ENCODE measurements around the gene RFPL3. TPM values are rescaled to one million over a fixed set of nuclear protein-coding genes. Genes with fewer than 3 reads are reported as not detected.

RFPL3 gene
- total RNA-seq, 1 donor from 2014 or later, result not detected

- intact Hi-C loops (cut with micrococcal nuclease), result no loop called here
- H3K27me3 Mint-ChIP-seq (ENCODE audit: low read depth), result no peaks in the 10 kb centered on the region
- no peaks in the 10 kb centered on the region for H3K36me3 Mint-ChIP-seq (ENCODE audit: low read depth)
- no peak for DNase-seq (ENCODE audit: low spot score)
- H3K9me3 Mint-ChIP-seq, result no peaks in the 10 kb centered on the region
- no peak overlapping the region for H3K27ac Mint-ChIP-seq
- H3K4me3 Mint-ChIP-seq (ENCODE audit: low read depth), result no peak overlapping the region
- no peaks in the 10 kb centered on the region for H3K4me1 Mint-ChIP-seq (ENCODE audit: low read depth)
These were observed 32.9 kb upstream of the RFPL3 start for GRCh38 chr22:32324505-32325415.

- Mint-ChIP-seq H3K27me3 (ENCODE audit: low read depth) (no peaks in the 10 kb centered on the region), H3K4me1 (ENCODE audit: low read depth) (no peaks in the 10 kb centered on the region), H3K36me3 (ENCODE audit: low read depth) (no peaks in the 10 kb centered on the region), H3K27ac (no peak overlapping the region), H3K9me3 (no peaks in the 10 kb centered on the region), H3K4me3 (ENCODE audit: low read depth) (no peak overlapping the region)
- intact Hi-C loops (cut with micrococcal nuclease), result no loop called here
- no peak for DNase-seq (ENCODE audit: low spot score)
These were observed 32.3 kb upstream of the RFPL3 start for GRCh38 chr22:32325416-32325801.

DNA sequence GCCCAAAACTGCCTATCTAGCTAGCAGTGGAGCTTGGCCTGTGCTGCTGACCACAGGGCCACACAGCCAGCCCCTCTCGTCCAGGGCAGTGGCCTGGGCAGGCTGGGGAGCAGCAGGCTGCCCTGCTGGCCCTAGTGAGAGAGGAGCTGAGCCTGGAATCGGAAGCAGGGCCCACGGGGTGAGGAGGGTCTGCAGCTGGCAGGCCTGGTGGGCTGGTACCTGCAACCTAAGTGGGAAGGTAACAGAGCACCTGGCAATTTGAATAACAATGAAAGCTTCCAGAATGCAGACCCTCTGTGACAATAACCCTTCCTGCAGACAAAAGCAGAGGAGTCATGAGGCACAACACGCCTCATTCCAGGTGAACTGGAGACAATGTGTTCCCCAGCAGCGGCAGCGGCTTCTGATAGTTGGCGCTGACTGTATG lies 31.8 kb upstream of the RFPL3 start:
- DNase-seq (ENCODE audit: low spot score), result no peak
- Mint-ChIP-seq H3K9me3 (no peaks in the 10 kb centered on the region), H3K27me3 (ENCODE audit: low read depth) (no peaks in the 10 kb centered on the region), H3K27ac (no peak overlapping the region), H3K36me3 (ENCODE audit: low read depth) (no peaks in the 10 kb centered on the region), H3K4me1 (ENCODE audit: low read depth) (no peaks in the 10 kb centered on the region), H3K4me3 (ENCODE audit: low read depth) (no peak overlapping the region)
- intact Hi-C loops (cut with micrococcal nuclease), result no loop called here

- Mint-ChIP-seq H3K36me3 (ENCODE audit: low read depth) (no peaks in the 10 kb centered on the region), H3K4me3 (ENCODE audit: low read depth) (no peak overlapping the region)
These were observed 31.0 kb upstream of the RFPL3 start for GRCh38 chr22:32326647-32327046.

DNA sequence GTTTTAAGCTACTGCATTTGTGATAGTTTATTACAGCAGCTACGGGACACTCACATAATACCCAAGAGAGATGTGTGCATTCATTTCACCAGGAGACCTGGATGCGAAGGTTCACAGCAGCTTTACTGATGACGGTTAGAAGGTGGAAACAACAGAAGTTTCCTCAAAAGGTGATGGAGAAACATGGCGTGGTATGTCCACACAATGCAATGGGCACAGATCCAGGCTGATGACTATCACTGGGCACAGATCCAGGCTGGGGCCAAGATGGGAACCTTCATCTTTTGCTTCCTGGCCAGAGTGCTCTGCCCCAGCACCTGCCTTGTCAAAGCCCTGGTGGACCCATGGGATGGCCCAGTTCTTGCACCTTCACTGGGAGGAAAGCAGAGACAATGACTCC lies 30.6 kb upstream of the RFPL3 start:
- no peaks in the 10 kb centered on the region for H3K4me1 Mint-ChIP-seq (ENCODE audit: low read depth)
- no peak overlapping the region for H3K4me3 Mint-ChIP-seq (ENCODE audit: low read depth)
- H3K9me3 Mint-ChIP-seq, result no peaks in the 10 kb centered on the region
- no peaks in the 10 kb centered on the region for H3K36me3 Mint-ChIP-seq (ENCODE audit: low read depth)
- DNase-seq (ENCODE audit: low spot score), result no peak
- intact Hi-C loops (cut with micrococcal nuclease), result no loop called here
- no peak overlapping the region for H3K27ac Mint-ChIP-seq
- no peaks in the 10 kb centered on the region for H3K27me3 Mint-ChIP-seq (ENCODE audit: low read depth)

More at GRCh38 chr22:32326647-32327046, 31.0 kb upstream of the RFPL3 start:
- H3K27ac Mint-ChIP-seq, result no peak overlapping the region
- DNase-seq (ENCODE audit: low spot score), result no peak
- no peaks in the 10 kb centered on the region for H3K9me3 Mint-ChIP-seq
- no peaks in the 10 kb centered on the region for H3K4me1 Mint-ChIP-seq (ENCODE audit: low read depth)
- no peaks in the 10 kb centered on the region for H3K27me3 Mint-ChIP-seq (ENCODE audit: low read depth)
- intact Hi-C loops (cut with micrococcal nuclease), result no loop called here

DNA sequence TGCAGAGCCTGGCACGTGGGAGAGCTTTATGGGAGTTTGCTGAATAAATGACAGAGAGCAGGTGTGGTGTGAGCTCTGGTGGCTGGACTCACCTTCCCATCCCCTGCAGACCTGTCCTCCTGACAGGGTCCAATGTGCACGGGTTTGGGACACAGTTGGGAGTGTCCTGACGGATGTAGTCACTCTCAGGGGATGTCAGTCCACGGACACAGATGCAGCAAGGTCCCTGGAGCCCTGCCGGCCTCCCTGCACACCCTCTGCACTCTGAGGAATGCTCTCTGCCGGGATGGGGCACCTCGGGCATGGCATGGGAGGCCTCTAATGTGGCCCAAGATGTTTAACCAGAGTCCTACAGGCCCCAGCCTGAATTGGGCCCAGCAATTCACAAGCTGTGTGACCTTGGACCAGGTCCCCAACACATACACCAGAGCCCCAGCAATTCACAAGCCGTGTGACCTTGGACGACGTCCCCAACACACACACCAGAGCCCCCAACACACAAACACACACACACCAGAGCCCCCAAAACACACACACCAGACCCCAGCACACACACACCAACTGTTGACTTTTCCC lies 30.0 kb upstream of the RFPL3 start:
- H3K36me3 Mint-ChIP-seq (ENCODE audit: low read depth), result no peaks in the 10 kb centered on the region
- intact Hi-C loops (cut with micrococcal nuclease), result no loop called here
- no peaks in the 10 kb centered on the region for H3K4me1 Mint-ChIP-seq (ENCODE audit: low read depth)
- no peak for DNase-seq (ENCODE audit: low spot score)
- no peaks in the 10 kb centered on the region for H3K9me3 Mint-ChIP-seq
- no peak overlapping the region for H3K27ac Mint-ChIP-seq
- no peak overlapping the region for H3K4me3 Mint-ChIP-seq (ENCODE audit: low read depth)
- no peaks in the 10 kb centered on the region for H3K27me3 Mint-ChIP-seq (ENCODE audit: low read depth)

- H3K9me3 Mint-ChIP-seq, result no peaks in the 10 kb centered on the region
- H3K27ac Mint-ChIP-seq, result no peak overlapping the region
- H3K4me1 Mint-ChIP-seq (ENCODE audit: low read depth), result no peaks in the 10 kb centered on the region
- H3K36me3 Mint-ChIP-seq (ENCODE audit: low read depth), result no peaks in the 10 kb centered on the region
- intact Hi-C loops (cut with micrococcal nuclease), result no loop called here
- H3K4me3 Mint-ChIP-seq (ENCODE audit: low read depth), result no peak overlapping the region
- DNase-seq (ENCODE audit: low spot score), result no peak
- no peaks in the 10 kb centered on the region for H3K27me3 Mint-ChIP-seq (ENCODE audit: low read depth)
These were observed 29.1 kb upstream of the RFPL3 start for GRCh38 chr22:32328306-32329201.

DNA sequence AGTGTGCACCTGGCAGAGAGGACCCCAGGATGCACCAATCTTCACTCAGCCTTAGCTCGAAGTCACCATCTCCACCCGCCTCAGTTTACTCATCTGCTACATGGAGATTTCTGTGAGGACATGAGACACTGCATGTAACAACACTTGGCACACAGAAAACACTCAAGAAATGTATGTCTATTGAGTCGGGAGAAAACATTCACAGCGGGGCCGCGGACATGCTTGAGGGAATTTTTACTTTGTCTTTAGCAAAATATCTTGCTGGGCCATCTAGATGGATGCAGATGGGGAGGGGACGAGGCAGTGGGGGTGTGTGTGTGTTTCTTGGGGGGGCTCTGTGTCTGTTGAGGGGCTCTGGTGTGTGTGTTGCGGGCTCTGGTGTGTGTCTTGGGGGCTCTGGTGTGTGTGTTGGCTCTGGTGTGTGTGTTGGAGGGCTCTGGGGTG lies 28.4 kb upstream of the RFPL3 start:
- H3K9me3 Mint-ChIP-seq, result no peaks in the 10 kb centered on the region
- no peak for DNase-seq (ENCODE audit: low spot score)
- no peaks in the 10 kb centered on the region for H3K27me3 Mint-ChIP-seq (ENCODE audit: low read depth)
- intact Hi-C loops (cut with micrococcal nuclease), result no loop called here
- H3K36me3 Mint-ChIP-seq (ENCODE audit: low read depth), result no peaks in the 10 kb centered on the region
- no peaks in the 10 kb centered on the region for H3K4me1 Mint-ChIP-seq (ENCODE audit: low read depth)
- H3K4me3 Mint-ChIP-seq (ENCODE audit: low read depth), result no peak overlapping the region
- H3K27ac Mint-ChIP-seq, result no peak overlapping the region

DNA sequence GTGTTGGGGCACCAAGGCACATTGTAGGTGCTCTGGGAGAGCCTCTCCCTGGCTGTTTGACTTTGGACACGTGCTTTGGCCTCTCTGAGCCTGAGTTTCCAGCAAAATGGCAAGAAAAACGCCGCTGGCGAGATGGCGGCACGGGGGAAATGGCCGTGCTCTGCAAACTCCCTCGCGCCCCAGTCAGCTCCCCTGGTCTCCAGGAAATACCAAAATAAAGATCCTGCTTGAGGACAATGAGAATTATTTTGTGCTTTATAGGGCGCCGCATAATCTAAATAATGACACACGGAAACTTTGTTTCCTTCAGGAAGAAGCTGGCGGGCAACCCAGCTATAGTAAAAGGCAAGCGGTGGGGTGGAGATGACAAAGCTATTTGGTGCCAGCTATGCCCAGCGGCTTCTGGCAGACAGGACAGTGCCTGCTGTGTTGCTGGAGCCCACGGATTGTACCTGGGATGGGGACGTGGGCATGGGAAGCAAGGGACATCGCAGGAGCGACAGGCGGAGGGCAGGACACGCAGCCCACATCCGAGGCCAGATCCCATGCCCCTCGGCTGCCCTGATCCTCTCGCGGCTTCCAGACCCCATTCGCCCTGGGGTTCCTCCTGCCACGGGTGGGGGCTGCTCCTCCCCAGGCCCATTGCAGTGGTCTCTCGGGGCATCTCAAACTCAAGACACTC lies 26.3 kb upstream of the RFPL3 start:
- DNase-seq (ENCODE audit: low spot score), result peak; percentile 1
- intact Hi-C loops (cut with micrococcal nuclease), result no loop called here

GRCh38 chr22:32331918-32332725 lies 25.5 kb upstream of the RFPL3 start:
- Mint-ChIP-seq H3K4me1 (ENCODE audit: low read depth) (no peaks in the 10 kb centered on the region), H3K27ac (no peak overlapping the region), H3K4me3 (ENCODE audit: low read depth) (no peak overlapping the region), H3K36me3 (ENCODE audit: low read depth) (no peaks in the 10 kb centered on the region), H3K27me3 (ENCODE audit: low read depth) (no peaks in the 10 kb centered on the region), H3K9me3 (no peaks in the 10 kb centered on the region)
- intact Hi-C loops (cut with micrococcal nuclease), result no loop called here
- peak; percentile 6 for DNase-seq (ENCODE audit: low spot score)

More for the DNA sequence above, 26.3 kb upstream of the RFPL3 start:
- Mint-ChIP-seq H3K27ac (no peak overlapping the region), H3K27me3 (ENCODE audit: low read depth) (no peaks in the 10 kb centered on the region), H3K4me1 (ENCODE audit: low read depth) (no peaks in the 10 kb centered on the region), H3K9me3 (no peaks in the 10 kb centered on the region), H3K36me3 (ENCODE audit: low read depth) (no peaks in the 10 kb centered on the region), H3K4me3 (ENCODE audit: low read depth) (no peak overlapping the region)

GRCh38 chr22:32333141-32333768 lies 24.4 kb upstream of the RFPL3 start:
- peak; percentile 2 for DNase-seq (ENCODE audit: low spot score)
- intact Hi-C loops (cut with micrococcal nuclease), result no loop called here
- H3K36me3 Mint-ChIP-seq (ENCODE audit: low read depth), result no peaks in the 10 kb centered on the region
- H3K4me3 Mint-ChIP-seq (ENCODE audit: low read depth), result no peak overlapping the region
- no peaks in the 10 kb centered on the region for H3K27me3 Mint-ChIP-seq (ENCODE audit: low read depth)
- no peaks in the 10 kb centered on the region for H3K9me3 Mint-ChIP-seq
- H3K4me1 Mint-ChIP-seq (ENCODE audit: low read depth), result no peaks in the 10 kb centered on the region
- no peak overlapping the region for H3K27ac Mint-ChIP-seq
